ENCODE results near the gene RCC1.

Gene RCC1

DNA sequence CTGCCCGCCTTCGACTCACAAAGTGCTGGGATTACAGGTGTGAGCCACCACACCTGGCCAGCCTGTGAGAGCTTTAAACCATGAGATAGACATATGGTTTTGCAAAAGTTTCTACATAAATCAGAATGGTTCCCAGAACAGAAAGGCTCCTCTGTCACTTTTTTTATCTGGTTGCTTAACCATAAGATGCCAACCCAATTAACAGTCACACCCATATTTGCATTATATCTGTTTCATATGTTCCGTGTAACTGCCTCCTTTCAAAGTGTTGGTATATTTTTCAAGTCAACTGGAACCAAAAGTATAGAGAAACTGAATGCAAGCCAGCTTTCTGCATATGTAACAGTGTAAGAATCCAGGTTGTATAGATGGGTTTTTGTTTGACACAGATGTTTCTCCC is 23.7 kb upstream of the RCC1 start:
- TF ChIP-seq, protein P1, sequence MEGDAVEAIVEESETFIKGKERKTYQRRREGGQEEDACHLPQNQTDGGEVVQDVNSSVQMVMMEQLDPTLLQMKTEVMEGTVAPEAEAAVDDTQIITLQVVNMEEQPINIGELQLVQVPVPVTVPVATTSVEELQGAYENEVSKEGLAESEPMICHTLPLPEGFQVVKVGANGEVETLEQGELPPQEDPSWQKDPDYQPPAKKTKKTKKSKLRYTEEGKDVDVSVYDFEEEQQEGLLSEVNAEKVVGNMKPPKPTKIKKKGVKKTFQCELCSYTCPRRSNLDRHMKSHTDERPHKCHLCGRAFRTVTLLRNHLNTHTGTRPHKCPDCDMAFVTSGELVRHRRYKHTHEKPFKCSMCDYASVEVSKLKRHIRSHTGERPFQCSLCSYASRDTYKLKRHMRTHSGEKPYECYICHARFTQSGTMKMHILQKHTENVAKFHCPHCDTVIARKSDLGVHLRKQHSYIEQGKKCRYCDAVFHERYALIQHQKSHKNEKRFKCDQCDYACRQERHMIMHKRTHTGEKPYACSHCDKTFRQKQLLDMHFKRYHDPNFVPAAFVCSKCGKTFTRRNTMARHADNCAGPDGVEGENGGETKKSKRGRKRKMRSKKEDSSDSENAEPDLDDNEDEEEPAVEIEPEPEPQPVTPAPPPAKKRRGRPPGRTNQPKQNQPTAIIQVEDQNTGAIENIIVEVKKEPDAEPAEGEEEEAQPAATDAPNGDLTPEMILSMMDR (IDR thresholded peaks at IDR 0.05) = no peak

DNA sequence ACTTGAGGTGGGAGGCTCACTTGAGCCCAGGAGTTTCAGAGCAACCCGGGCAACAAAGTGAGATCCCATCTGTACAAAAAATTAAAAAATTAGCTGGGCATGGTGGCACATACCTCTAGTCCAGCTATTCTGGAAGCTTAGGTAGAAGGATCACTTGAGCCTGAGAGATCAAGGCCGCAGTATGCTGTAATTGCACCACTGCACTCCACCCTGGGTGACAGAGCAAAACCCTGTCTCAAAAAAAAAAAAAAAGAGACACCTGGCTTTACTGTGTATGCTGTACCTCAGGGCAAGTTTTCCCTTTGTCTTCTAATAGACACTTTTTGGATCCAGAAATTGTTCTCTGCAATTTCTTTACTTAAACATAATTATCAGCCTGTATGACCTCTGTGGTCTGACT is 23.1 kb upstream of the RCC1 start:
- TF ChIP-seq, protein P1 (IDR thresholded peaks at IDR 0.05) = no peak

DNA sequence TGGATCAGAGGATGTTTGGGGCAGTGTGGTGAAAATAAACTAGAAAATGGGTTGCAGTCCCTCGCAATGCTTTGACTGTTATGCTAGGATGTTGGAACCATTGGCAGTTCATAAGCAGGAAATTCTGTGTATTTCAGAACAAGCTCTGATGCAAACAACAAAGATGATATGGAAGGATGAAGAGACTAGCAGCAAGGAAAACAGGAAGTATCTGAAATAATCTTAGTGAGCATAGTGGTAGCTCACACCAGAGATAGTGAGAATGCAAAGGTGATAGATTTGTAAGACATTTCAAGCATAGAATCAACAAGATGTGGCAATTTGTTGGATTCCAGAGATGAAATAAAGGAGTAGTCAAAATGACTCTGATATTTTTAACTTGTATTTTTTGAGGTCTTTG is 11.1 kb upstream of the RCC1 start:
- TF ChIP-seq, protein P1 (IDR thresholded peaks at IDR 0.05) = no peak

DNA sequence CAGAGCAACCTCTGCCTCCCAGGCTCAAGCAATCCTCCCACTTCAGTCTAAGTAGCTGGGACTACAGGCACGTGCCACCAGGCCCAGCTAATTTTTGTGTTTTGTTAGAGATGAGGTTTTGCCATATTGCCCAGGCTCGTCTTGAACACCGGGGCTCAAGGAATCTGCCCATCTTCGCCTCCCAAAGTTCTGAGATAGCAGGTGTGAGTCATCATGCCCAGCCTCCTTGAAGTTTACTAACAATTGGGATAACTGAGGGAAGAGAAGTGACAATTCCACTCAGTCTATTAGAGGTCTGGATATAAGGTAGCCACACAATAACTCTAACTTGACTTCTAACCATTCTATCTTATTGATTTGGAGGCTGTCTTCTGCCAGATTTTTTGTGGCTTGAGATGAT is 6.3 kb upstream of the RCC1 start:
- TF ChIP-seq, protein P1 (IDR thresholded peaks at IDR 0.05) = no peak

DNA sequence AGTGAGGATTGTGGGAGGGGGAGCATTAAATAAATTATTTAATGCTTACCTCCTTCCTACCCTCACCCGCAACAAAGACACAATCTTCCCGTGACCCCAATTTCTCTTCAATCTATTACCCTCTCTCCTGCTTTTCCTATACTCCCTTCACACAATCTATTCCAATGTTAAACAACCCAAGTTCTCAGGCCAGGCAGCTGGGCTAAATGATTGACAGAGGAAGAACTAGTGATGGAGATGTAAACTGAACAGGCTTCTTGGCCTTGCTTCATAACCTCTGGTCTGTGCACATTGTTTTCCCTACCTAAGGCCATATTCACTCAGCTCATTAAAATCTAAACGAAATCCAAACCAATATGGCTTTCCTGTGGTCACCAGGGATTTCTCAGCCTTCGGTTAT is 3.9 kb upstream of the RCC1 start:
- TF ChIP-seq, protein P1 (IDR thresholded peaks at IDR 0.05) = no peak

DNA sequence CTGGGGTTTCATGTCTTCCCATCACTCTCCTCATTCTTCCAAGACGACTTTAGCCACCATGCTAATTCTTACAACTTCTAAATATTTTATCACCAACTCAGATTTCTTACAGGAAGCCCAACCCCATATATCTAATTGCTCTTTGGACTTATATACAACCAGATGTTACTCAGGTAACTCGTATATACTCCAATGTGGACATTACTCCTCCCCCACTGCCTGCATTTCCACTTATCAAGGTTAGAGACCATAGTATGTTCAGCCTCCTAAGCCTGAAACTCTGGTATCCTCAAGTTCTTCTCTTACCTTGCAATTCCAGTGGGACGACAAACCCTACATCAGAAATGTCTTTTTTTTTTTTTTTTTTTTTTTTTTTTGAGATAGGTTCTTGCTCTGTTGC is 2.7 kb upstream of the RCC1 start:
- TF ChIP-seq, protein P1 (IDR thresholded peaks at IDR 0.05) = no peak

DNA sequence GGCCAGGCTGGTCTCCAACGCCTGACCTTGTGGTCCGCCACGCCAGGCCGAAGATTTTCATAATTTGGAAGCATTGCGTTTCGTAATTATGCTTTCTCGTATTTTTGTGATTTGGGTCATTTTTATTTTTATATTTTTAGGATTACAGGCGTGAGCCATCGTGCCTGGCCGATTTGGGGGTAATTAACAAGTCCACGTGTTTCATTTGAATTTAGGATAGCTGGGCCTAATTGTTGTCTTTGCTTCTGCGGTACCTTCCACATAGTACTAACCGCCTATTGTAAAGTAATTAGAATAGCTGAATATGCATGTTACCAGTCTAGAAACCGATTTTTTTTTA is 1.0 kb downstream of the RCC1 start:
- TF ChIP-seq, protein P1 (IDR thresholded peaks at IDR 0.05) = no peak

DNA sequence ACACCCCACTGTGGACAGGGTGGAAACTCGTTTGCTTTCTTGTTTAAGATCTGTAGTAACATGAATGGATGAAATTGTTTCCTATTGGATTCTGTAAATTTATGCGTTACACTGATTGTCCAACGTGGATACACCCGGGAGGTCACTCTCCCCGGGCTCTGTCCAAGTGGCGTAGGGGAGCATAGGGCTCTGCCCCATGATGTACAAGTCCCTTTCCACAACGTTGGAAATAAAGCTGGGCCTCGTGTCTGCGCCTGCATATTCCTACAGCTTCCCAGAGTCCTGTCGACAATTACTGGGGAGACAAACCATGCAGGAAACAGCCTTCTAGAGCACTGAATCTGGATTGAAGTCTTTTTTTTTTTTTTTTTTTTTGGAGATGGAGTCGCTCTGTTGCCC is 1.4 kb downstream of the RCC1 start:
- TF ChIP-seq, protein P1 (IDR thresholded peaks at IDR 0.05) = no peak
